ENCODE results near the gene FARP1.

Gene FARP1

GRCh38 chr13:98315466-98315865 lies 172.6 kb downstream of the FARP1 start:
- no peak for DNase-seq

DNA sequence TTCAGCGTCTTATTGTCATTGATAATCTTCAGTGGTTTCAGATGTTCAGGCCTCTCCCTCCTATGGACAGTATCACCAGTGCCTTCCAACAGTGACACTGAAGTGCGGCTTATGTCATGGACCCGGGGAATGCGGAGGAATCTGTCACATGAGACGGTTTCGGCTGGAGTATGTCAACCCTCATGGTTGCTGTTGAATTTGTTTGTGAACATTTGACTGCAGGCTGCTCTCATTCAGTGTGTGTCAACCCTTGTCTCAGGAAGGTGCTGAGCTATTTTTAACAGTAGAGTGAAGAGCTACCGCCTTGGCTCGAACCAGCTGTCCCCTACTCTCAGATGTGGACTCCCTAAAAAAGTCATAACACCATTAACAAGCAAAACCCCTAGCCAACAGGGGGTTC lies 173.0 kb downstream of the FARP1 start:
- DNase-seq: no peak

DNA sequence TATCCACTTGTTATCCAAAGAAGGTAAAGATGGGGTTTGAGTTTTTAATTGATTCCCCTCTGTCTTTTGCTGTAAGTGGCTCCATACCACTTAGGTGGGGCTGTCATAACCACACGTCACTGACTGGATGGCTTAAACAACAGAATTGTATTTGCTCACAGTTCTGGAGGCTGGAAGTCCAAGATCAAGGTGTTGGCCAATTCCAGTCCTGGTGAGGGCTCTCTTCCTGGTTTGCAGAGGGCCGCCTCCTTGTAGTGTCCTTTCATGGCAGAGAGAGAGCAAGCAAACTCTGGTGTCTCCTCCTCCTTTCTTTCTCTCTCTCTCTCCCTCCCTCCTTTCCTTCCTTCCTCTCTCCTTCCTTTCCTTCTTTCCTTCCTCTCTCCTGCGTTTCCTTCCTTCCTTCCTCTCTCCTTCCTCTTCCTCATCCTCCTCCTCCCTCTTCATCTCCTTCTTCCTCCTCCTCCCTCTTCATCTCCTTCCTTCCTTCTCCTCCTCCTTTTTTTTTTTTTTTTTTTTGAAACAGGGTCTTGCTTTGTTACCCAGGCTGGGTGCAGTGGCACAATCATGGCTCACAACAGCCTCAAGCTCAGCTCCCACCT lies 174.8 kb downstream of the FARP1 start:
- DNase-seq: no peak

GRCh38 chr13:98318263-98318878 lies 175.5 kb downstream of the FARP1 start:
- DNase-seq: no peak

- DNase-seq: no peak
Measured at GRCh38 chr13:98320561-98321105, 177.7 kb downstream of the FARP1 start.

GRCh38 chr13:98321395-98321794 lies 178.5 kb downstream of the FARP1 start:
- DNase-seq: no peak

- DNase-seq: no peak
Measured at GRCh38 chr13:98322091-98322718, 179.3 kb downstream of the FARP1 start.

DNA sequence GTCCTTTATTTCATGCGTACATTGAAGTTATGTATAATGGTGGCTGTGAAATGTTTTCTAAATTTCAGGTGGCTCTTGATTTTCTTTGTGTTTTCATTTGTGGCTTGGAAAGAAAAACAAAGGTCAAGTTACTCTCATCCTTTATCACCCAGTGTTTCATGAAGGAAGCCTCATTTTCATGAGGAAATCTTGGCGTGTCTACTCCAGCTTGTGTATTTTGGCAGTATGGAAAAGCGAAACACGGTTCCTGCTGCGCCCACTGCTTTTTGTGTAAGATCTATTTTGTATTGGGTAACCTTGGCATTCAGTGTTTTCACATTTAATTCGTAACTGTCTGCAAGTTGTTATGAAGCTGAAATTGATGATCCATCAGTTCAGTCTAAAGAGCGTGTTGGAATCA lies 181.2 kb downstream of the FARP1 start:
- no peak for DNase-seq

DNA sequence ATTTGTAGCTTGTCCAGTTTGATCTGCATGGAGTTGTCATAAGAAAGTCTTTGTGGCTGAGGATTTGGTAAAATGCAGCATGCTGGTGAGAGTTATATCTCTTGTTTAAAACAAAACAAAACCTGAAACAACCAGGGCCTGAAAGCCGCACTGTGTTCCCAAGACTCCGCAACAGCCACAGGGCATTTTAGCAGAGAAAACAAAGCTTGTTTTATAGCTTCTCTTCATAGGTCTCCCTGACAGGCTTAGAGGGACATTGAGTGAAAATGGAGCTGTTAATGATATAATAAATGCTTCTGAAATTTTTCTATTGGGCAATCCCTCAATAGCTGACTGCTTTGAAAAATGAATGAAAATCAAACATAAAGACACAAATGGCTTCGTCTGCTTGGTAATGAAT lies 182.8 kb downstream of the FARP1 start:
- DNase-seq: no peak

DNA sequence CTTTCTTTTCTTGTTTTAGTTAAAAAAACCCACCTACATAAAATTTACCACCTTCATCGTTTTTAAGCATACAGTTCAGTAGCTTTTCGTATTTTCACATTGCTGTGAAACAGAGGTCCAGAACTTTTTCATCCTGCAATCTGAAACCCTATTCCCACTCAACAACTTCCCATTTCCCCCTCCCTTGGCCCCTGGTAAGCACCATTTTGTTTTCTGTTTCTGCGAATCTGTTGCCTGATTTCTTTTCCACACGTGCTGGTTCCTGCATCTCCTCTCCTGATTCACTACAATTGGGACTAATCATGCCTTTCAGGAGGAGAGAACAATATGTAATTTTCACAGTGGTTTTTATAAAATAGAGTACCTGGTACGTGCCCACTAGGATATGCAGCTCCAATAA lies 183.4 kb downstream of the FARP1 start:
- no peak for DNase-seq

GRCh38 chr13:98327371-98328270 lies 184.7 kb downstream of the FARP1 start:
- DNase-seq: no peak

- DNase-seq: no peak
Measured at GRCh38 chr13:98328511-98328910, 185.6 kb downstream of the FARP1 start.

GRCh38 chr13:98332222-98332621 lies 189.3 kb downstream of the FARP1 start:
- no peak for DNase-seq

- no peak for DNase-seq
Measured at GRCh38 chr13:98332691-98333090, 189.8 kb downstream of the FARP1 start.

DNA sequence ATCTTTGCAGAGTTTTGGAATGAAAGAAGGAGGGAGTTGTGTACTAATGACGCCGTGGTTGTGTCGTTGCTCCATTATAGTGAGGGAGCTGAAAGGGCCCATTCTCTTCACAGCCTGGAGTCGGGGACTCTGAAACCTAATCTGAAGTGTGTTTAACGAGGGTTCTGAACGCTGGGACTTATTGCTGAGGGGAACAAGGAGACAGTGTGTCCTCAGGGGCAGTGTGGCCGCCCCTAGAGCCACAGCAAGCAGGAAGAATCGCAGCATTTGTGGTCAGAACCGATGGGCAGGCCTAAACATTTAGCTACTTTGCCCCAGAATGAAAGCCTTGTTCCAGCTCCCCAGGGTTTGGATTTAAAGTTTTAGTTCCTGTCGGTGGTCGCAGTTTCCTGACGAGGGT lies 190.6 kb downstream of the FARP1 start:
- no peak for DNase-seq

DNA sequence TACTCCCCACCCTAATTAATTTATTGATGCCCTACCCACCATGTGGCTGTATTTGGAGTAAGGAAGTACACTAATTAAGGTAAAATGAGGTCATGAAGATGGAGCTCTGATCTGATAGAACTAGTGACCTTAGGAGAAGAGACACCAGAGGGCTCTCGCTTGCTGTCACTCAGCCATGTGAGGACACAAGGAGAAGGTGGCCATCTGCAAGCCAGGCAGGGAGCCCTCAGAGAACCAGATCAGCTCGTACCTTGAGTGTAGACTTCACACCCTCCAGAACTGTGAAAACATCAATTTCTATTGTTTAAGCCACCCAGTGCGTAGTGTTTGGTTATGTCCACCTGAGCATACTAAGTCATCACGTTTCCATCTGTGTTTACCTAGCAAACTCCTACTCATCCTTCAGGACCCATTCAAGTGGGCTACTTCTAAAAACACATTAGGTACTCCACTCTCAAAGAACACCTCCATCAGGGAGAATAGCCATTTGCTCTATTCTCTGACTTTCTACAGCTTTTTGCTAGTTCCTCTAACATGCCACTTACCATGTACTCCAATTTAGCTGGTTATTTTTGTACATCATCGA lies 191.8 kb downstream of the FARP1 start:
- no peak for DNase-seq

- no peak for DNase-seq
Measured at GRCh38 chr13:98335721-98336120, 192.8 kb downstream of the FARP1 start.

GRCh38 chr13:98338310-98338709 lies 195.4 kb downstream of the FARP1 start:
- no peak for DNase-seq

DNA sequence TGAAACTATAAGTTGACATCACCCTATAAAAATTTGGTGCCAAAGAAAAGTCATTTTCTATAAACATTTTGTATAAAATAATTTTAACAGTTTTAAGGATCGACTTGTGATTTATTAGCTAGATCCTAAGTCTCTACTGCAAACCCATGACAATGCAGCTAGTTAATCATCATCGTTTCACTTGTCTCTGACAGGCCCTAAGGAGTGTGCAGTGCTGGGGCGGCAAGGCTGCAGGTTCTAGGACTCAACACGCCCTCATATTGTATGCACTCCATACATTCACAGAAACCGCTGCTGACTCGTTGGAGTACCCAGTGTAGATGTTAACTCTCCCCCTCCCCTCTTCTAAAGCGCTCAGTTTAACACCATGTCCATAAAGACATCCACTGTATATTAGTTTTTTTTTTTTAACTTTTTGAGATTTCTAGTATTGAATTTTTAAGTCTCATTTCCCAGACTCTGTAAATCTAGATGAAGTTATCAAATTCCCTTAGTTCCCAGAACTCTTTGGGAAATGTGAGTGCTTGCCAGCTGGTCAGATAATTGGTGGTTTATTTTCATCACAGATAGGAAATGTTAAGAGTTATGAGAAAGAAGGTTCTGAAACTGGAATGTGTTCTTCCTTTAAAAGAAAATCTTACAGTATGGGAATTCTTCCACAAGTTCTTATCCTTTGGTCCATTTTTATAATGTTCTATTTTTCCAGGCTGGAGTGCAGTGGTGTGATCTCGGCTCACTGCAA lies 197.0 kb downstream of the FARP1 start:
- DNase-seq: no peak

GRCh38 chr13:98342953-98343352 lies 200.1 kb downstream of the FARP1 start:
- DNase-seq: no peak

DNA sequence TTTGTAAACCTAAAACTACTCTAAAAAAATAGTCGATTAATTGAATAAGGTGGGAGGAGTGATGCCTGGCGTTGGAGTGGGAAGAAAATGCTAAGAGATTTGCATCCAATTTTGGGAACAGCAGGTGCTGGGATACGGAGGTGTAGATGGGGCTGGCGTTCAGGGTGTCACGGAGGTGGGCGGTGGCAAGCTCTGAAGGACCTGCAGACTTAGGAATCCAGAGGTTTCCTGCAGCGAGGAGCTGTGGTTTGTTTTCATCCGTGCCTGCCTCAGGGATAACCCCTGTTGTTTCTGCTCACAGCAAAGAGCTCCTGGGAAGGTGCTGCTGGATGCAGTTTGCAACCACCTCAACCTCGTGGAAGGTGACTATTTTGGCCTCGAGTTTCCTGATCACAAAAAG lies 200.6 kb downstream of the FARP1 start:
- DNase-seq: no peak

DNA sequence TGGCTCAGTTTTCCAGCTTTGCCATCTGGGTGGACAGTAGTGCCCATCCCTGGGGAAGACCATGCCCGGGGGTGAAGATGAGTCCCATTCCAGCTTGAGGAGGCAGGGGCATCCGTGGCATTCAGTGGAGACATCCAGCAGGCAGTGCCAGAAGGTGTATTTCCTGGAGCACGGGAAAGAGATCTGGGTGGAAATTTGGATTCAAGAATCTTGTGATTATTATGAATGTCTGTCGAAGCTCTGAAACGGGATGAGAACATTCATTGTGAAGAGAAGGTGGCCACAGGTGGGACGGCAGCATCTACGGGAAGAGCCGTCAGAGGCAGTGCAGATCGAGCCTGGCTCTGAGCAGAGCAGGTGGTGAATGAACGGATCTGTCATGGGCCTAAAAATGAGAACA lies 201.5 kb downstream of the FARP1 start:
- no peak for DNase-seq
